ENCODE results near the gene UBL4A.

The UBL4A gene

DNA sequence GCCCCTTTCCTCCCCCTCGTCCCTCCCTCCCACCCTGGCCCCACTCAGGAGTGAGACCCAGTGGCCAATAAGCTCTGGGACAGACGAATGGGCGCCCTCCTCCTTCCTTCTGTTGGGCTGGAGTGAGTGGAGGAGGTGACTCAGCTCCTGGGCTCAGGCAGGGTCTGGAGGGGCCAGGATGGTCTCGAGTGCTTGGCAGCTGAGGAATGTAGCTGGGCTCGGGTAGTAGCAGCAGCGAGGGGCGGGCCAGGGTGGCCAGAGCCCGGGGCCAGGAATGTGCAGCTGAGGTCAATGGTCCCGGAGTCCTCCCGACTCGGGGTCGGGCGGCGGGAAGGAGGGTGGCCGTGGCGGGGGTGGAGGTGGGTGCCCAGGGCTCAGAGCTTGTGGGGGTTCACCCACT is 45.2 kb upstream of the UBL4A start:
- Histone ChIP-seq H3K9ac (ENCODE audit: low read depth, low read length, poor library complexity) (no peak overlapping the region), H4K8ac (ENCODE audit: low read depth, low read length) (no peak overlapping the region), H2BK120ac (ENCODE audit: low read depth, low read length) (no peak overlapping the region), H3K4me2 (ENCODE audit: insufficient read depth, low read length, poor library complexity, severe bottlenecking) (no peak overlapping the region), H3K18ac (ENCODE audit: low read length) (no peak overlapping the region), H3K79me1 (ENCODE audit: low read depth, low read length) (no peaks in the 10 kb centered on the region), H2AFZ (ENCODE audit: low read length) (no peak overlapping the region), H3K9me3 (replicated peaks in 1 of 2; ENCODE audit: control insufficient read depth in 2 of 2, insufficient read depth in 1 of 2, low read depth in 1 of 2, low read length in 2 of 2) (no peaks in the 10 kb centered on the region), H3K4ac (ENCODE audit: low read length) (no peak overlapping the region), H3K4me1 (ENCODE audit: control insufficient read depth in 2 of 2, insufficient read depth in 1 of 2, low read depth in 1 of 2, low read length in 2 of 2) (peaks cover 3 to 7% of the 10 kb centered on the region in 2 donors), H2BK5ac (ENCODE audit: low read length) (no peak overlapping the region), H3K36me3 (replicated peaks in 1 of 2; ENCODE audit: control insufficient read depth in 2 of 2, insufficient read depth in 2 of 2, low read length in 2 of 2) (peaks cover 27 to 49% of the 10 kb centered on the region in 2 donors), H4K91ac (ENCODE audit: low read depth, low read length, poor library complexity) (no peak overlapping the region), H3K27me3 (ENCODE audit: control insufficient read depth in 3 of 3, insufficient read depth in 3 of 3, low read depth in 1 of 3, low read length in 3 of 3) (no peaks in the 10 kb centered on the region), H3K27ac (replicated peaks; ENCODE audit: low read length) (no peak overlapping the region), H2BK12ac (ENCODE audit: low read length) (no peak overlapping the region), H2AK5ac (ENCODE audit: low read depth, low read length) (no peak overlapping the region), H3K4me3 (ENCODE audit: low read length in 2 of 2) (no peak overlapping the region), H2BK15ac (ENCODE audit: low read length) (no peak overlapping the region), H3K23ac (ENCODE audit: low read depth, low read length, poor library complexity) (no peak overlapping the region), H3K14ac (ENCODE audit: low read length) (no peak overlapping the region)
- no peak for DNase-seq (ENCODE audit: low spot score)
- WGBS, 2 donors (ENCODE audit: extremely low coverage in 2 of 2, insufficient read length in 2 of 2, insufficient replicate concordance in 1 of 2), result no CpG with 5 or more reads among the region's 16 CpGs

DNA sequence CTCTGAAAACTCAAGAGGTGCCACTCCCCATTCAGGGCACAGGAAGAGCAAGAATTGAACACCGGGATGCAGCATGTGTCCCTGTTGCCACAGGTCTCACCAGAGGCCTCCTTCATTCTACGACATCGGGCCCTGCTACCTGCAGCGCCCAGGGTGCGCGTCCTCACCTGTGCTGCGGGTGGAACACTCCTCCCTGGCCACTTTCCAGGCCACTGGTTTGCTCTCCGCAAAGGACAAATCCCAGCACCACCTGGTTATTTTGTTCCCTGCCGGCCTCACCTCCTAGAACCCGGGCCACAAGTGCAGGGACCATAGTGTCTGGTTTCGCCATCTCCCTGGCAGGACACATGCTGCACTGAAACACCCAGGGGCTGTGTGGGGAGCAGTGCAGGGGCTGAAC is 43.9 kb upstream of the UBL4A start:
- Histone ChIP-seq H3K27ac (replicated peaks; ENCODE audit: low read length) (no peak overlapping the region), H4K8ac (ENCODE audit: low read depth, low read length) (no peak overlapping the region), H2BK12ac (ENCODE audit: low read length) (no peak overlapping the region), H3K27me3 (ENCODE audit: control insufficient read depth in 3 of 3, insufficient read depth in 3 of 3, low read depth in 1 of 3, low read length in 3 of 3) (no peaks in the 10 kb centered on the region), H3K9ac (ENCODE audit: low read depth, low read length, poor library complexity) (no peak overlapping the region), H2BK120ac (ENCODE audit: low read depth, low read length) (no peak overlapping the region), H3K4me3 (ENCODE audit: low read length in 2 of 2) (no peak overlapping the region), H3K14ac (ENCODE audit: low read length) (no peak overlapping the region), H3K79me1 (ENCODE audit: low read depth, low read length) (no peaks in the 10 kb centered on the region), H2AK5ac (ENCODE audit: low read depth, low read length) (no peak overlapping the region), H3K23ac (ENCODE audit: low read depth, low read length, poor library complexity) (no peak overlapping the region), H3K9me3 (replicated peaks in 1 of 2; ENCODE audit: control insufficient read depth in 2 of 2, insufficient read depth in 1 of 2, low read depth in 1 of 2, low read length in 2 of 2) (no peaks in the 10 kb centered on the region), H3K4ac (ENCODE audit: low read length) (no peak overlapping the region), H3K18ac (ENCODE audit: low read length) (no peak overlapping the region), H3K36me3 (replicated peaks in 1 of 2; ENCODE audit: control insufficient read depth in 2 of 2, insufficient read depth in 2 of 2, low read length in 2 of 2) (peaks cover 26 to 38% of the 10 kb centered on the region in 2 donors), H4K91ac (ENCODE audit: low read depth, low read length, poor library complexity) (no peak overlapping the region), H2AFZ (ENCODE audit: low read length) (no peak overlapping the region), H3K4me2 (ENCODE audit: insufficient read depth, low read length, poor library complexity, severe bottlenecking) (no peak overlapping the region), H2BK5ac (ENCODE audit: low read length) (no peak overlapping the region), H3K4me1 (ENCODE audit: control insufficient read depth in 2 of 2, insufficient read depth in 1 of 2, low read depth in 1 of 2, low read length in 2 of 2) (peaks cover 3 to 7% of the 10 kb centered on the region in 2 donors), H2BK15ac (ENCODE audit: low read length) (no peak overlapping the region)
- no peak for DNase-seq (ENCODE audit: low spot score)
- WGBS, 2 donors (ENCODE audit: extremely low coverage in 2 of 2, insufficient read length in 2 of 2, insufficient replicate concordance in 1 of 2), result no CpG with 5 or more reads among the region's 11 CpGs

DNA sequence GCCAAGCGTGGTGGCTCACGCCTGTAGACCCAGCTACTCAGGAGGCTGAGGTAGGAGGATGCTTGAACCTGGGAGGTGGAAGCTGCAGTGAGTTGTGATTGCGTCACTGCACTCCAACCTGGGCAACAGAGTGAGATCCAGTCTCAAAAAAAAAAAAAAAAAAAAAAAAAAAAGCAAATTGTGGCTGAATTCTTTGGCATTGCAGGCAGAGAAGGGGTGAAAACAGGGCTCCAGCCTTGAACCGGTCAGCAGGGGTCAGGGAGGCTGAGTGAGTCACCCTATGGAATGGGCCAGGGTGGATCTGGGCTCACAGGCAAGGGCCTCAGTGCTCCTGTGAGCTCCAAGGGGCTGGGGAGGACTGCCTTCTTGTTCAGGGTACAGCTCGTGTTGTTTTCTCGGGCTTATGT is 42.8 kb upstream of the UBL4A start:
- H3K9ac ChIP-seq (ENCODE audit: low read depth, low read length, poor library complexity), result no peak overlapping the region

DNA sequence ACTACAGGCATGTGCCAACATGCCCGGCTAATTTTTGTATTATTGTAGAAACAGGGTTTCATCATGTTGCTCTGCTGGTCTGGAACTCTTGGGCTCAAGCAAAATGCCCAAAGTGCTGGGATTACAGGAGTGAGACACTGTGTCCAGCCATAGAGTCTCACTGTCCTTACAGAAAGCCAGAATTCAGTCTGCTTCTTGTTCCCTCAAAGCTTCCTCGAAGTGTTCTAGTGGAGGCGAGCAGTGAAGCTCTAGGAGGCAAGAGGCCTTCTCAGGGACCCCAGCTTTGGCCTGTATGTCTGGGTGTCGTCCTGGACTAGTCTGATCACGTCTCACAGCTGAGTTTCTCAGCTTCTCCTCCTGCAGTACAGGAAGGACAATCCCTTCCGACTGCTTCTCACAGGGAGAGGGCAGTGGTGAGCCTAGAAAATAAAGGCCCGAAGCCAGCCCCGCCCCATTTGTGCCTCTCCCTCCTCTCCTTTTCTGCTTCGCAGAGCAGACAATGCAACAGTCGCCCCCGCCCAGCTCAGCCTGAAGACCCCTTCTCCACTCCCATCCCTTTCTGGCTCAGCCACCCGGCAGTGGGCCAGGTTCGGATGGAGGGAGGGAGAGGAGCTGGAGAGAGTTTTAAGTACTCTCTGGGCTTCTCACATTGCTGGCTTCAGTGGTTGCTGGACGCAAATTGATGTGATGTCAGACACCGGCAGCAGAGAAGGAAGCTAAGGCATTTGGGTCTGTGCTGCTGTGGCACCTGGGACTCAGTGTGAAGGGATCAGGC is 40.7 kb upstream of the UBL4A start:
- DNase-seq (ENCODE audit: low spot score), result peak; percentile 50
- Histone ChIP-seq H2BK12ac (ENCODE audit: low read length) (no peak overlapping the region), H3K27ac (replicated peaks; ENCODE audit: low read length) (peak overlapping the region; percentile 60)

More for the DNA sequence above, 42.8 kb upstream of the UBL4A start:
- Histone ChIP-seq H2BK12ac (ENCODE audit: low read length) (no peak overlapping the region), H3K4ac (ENCODE audit: low read length) (no peak overlapping the region), H3K36me3 (replicated peaks in 1 of 2; ENCODE audit: control insufficient read depth in 2 of 2, insufficient read depth in 2 of 2, low read length in 2 of 2) (peaks cover 18 to 29% of the 10 kb centered on the region in 2 donors), H2AFZ (ENCODE audit: low read length) (no peak overlapping the region), H2BK5ac (ENCODE audit: low read length) (no peak overlapping the region), H3K27me3 (ENCODE audit: control insufficient read depth in 3 of 3, insufficient read depth in 3 of 3, low read depth in 1 of 3, low read length in 3 of 3) (no peaks in the 10 kb centered on the region), H2BK15ac (ENCODE audit: low read length) (no peak overlapping the region), H2BK120ac (ENCODE audit: low read depth, low read length) (no peak overlapping the region), H3K79me1 (ENCODE audit: low read depth, low read length) (no peaks in the 10 kb centered on the region), H3K23ac (ENCODE audit: low read depth, low read length, poor library complexity) (no peak overlapping the region), H3K18ac (ENCODE audit: low read length) (no peak overlapping the region), H3K4me3 (ENCODE audit: low read length in 2 of 2) (no peak overlapping the region), H3K27ac (replicated peaks; ENCODE audit: low read length) (no peak overlapping the region), H4K91ac (ENCODE audit: low read depth, low read length, poor library complexity) (no peak overlapping the region), H3K4me1 (ENCODE audit: control insufficient read depth in 2 of 2, insufficient read depth in 1 of 2, low read depth in 1 of 2, low read length in 2 of 2) (peaks cover 3 to 7% of the 10 kb centered on the region in 2 donors), H2AK5ac (ENCODE audit: low read depth, low read length) (no peak overlapping the region), H4K8ac (ENCODE audit: low read depth, low read length) (no peak overlapping the region), H3K4me2 (ENCODE audit: insufficient read depth, low read length, poor library complexity, severe bottlenecking) (no peak overlapping the region), H3K14ac (ENCODE audit: low read length) (no peak overlapping the region), H3K9me3 (replicated peaks in 1 of 2; ENCODE audit: control insufficient read depth in 2 of 2, insufficient read depth in 1 of 2, low read depth in 1 of 2, low read length in 2 of 2) (no peaks in the 10 kb centered on the region)
- no CpG with 5 or more reads among the region's 6 CpGs for WGBS, 2 donors (ENCODE audit: extremely low coverage in 2 of 2, insufficient read length in 2 of 2, insufficient replicate concordance in 1 of 2)
- no peak for DNase-seq (ENCODE audit: low spot score)

More for the DNA sequence above, 40.7 kb upstream of the UBL4A start:
- Histone ChIP-seq H3K4me1 (ENCODE audit: control insufficient read depth in 2 of 2, insufficient read depth in 1 of 2, low read depth in 1 of 2, low read length in 2 of 2) (peaks cover 3 to 7% of the 10 kb centered on the region in 2 donors), H3K36me3 (replicated peaks in 1 of 2; ENCODE audit: control insufficient read depth in 2 of 2, insufficient read depth in 2 of 2, low read length in 2 of 2) (peaks cover 0 to 8% of the 10 kb centered on the region in 2 donors), H2AFZ (ENCODE audit: low read length) (peak overlapping the region; percentile 73), H2BK15ac (ENCODE audit: low read length) (no peak overlapping the region), H4K91ac (ENCODE audit: low read depth, low read length, poor library complexity) (no peak overlapping the region), H2BK5ac (ENCODE audit: low read length) (no peak overlapping the region), H3K4ac (ENCODE audit: low read length) (no peak overlapping the region), H3K18ac (ENCODE audit: low read length) (peak overlapping the region; percentile 71), H3K79me1 (ENCODE audit: low read depth, low read length) (no peaks in the 10 kb centered on the region), H2BK120ac (ENCODE audit: low read depth, low read length) (no peak overlapping the region), H3K4me2 (ENCODE audit: insufficient read depth, low read length, poor library complexity, severe bottlenecking) (peak overlapping the region; percentile 43), H3K4me3 (ENCODE audit: low read length in 2 of 2) (no peak overlapping the region), H3K23ac (ENCODE audit: low read depth, low read length, poor library complexity) (no peak overlapping the region), H4K8ac (ENCODE audit: low read depth, low read length) (no peak overlapping the region), H3K14ac (ENCODE audit: low read length) (no peak overlapping the region), H3K9ac (ENCODE audit: low read depth, low read length, poor library complexity) (peak overlapping the region; percentile 63), H3K9me3 (replicated peaks in 1 of 2; ENCODE audit: control insufficient read depth in 2 of 2, insufficient read depth in 1 of 2, low read depth in 1 of 2, low read length in 2 of 2) (no peaks in the 10 kb centered on the region), H2AK5ac (ENCODE audit: low read depth, low read length) (no peak overlapping the region), H3K27me3 (ENCODE audit: control insufficient read depth in 3 of 3, insufficient read depth in 3 of 3, low read depth in 1 of 3, low read length in 3 of 3) (no peaks in the 10 kb centered on the region)
- WGBS, 2 donors (ENCODE audit: extremely low coverage in 2 of 2, insufficient read length in 2 of 2, insufficient replicate concordance in 1 of 2), result no CpG with 5 or more reads among the region's 15 CpGs
